ENCODE results near the gene KRTAP4-8. TPM values are rescaled to one million over a fixed set of nuclear protein-coding genes. Genes with fewer than 3 reads are reported as not detected.
"Not testable (repeated sequence)": the region's sequence is repeated elsewhere in the genome, so short reads cannot be mapped to it uniquely, and the experiment has no call there.

Gene KRTAP4-8
- polyA plus RNA-seq, 1 donor (not counting 4 experiments of a cell fraction or from before 2014, with no cell fraction given) = not detected

DNA sequence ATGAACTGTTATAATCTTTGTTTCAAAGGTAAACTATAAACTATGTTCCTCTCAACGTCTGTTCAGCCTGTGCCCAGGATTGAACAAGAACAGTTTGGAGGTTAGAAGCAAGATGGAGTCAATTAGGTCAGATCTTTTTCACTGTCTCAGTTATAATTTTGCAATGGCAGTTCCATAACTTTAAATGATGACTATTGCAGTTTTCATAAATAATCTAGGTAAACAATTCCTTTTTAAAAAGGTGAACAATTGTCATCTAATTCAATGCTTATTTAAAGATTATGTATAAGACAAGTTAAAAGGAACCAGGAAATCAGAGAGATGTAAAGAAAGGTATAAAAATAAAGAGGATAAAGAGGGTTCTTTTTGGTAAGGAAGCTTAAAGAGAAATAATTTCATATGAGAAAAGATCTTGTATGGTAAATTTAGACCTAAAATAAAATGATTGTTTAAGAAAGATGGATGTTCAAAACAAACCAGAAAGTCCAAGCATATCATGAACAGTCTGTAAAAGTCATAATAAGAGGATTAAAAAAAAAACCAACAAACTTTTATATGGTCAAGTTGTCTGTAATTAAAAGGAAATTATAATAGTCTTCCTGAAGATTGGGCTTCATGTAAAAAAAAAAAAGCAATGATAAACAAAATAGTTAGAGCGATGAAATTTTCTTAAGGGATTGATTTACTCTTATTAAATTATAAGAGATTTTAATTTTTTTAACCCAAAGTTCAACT is 13.4 kb upstream of the KRTAP4-8 start:
- no peak for FAIRE-seq
- H3K27me3 ChIP-seq (ENCODE audit: control insufficient read depth, extremely low read depth, insufficient read depth, low read length) = no peaks in the 10 kb centered on the region
- H3K4me1 ChIP-seq (ENCODE audit: control insufficient read depth, extremely low read depth, insufficient read depth, low read length) = peaks cover 5% of the 10 kb centered on the region
- dilution Hi-C loops (cut with MboI; ENCODE audit: extremely low pct_ligation_motif_present, low sequenced_read_pairs) = no loop called here
- no peaks in the 10 kb centered on the region for H3K9me3 ChIP-seq (ENCODE audit: control insufficient read depth, low read depth, low read length)
- H3K4me2 ChIP-seq (ENCODE audit: control insufficient read depth, extremely low read depth, insufficient read depth, low read depth, low read length) = no peak overlapping the region
- no peaks in the 10 kb centered on the region for H3K36me3 ChIP-seq (ENCODE audit: control insufficient read depth in 2 of 2, extremely low read depth in 1 of 2, insufficient read depth in 2 of 2, low read length in 2 of 2)
- no peaks in the 10 kb centered on the region for H4K20me1 ChIP-seq (ENCODE audit: control insufficient read depth, extremely low read depth, insufficient read depth, low read length)
- no peak overlapping the region for H3K4me3 ChIP-seq (ENCODE audit: control insufficient read depth in 2 of 3, extremely low read depth in 1 of 3, insufficient read depth in 2 of 3, low read depth in 1 of 3, low read length in 3 of 3)
- TF ChIP-seq, protein P1, sequence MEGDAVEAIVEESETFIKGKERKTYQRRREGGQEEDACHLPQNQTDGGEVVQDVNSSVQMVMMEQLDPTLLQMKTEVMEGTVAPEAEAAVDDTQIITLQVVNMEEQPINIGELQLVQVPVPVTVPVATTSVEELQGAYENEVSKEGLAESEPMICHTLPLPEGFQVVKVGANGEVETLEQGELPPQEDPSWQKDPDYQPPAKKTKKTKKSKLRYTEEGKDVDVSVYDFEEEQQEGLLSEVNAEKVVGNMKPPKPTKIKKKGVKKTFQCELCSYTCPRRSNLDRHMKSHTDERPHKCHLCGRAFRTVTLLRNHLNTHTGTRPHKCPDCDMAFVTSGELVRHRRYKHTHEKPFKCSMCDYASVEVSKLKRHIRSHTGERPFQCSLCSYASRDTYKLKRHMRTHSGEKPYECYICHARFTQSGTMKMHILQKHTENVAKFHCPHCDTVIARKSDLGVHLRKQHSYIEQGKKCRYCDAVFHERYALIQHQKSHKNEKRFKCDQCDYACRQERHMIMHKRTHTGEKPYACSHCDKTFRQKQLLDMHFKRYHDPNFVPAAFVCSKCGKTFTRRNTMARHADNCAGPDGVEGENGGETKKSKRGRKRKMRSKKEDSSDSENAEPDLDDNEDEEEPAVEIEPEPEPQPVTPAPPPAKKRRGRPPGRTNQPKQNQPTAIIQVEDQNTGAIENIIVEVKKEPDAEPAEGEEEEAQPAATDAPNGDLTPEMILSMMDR (optimal IDR thresholded peaks at IDR 0.05 in 1 of 3, IDR thresholded peaks at IDR 0.05 in 1 of 3, conservative IDR thresholded peaks at IDR 0.05 in 1 of 3; ENCODE audit: extremely low read depth in 1 of 3, insufficient read depth in 2 of 3, low read length in 3 of 3) = no peak
- TF ChIP-seq EZH2 (IDR thresholded peaks at IDR 0.05; ENCODE audit: low read length) = no peak
- no peak for DNase-seq (ENCODE audit: low read depth, low spot score)
- no peaks in the 10 kb centered on the region for H3K79me2 ChIP-seq (ENCODE audit: control insufficient read depth, insufficient read depth, low read length)
- H2AFZ ChIP-seq (ENCODE audit: control insufficient read depth, low read length) = no peak overlapping the region
- H3K9me1 ChIP-seq (ENCODE audit: control insufficient read depth, extremely low read depth, insufficient read depth, low read length) = no peaks in the 10 kb centered on the region
- H3K9ac ChIP-seq (ENCODE audit: control insufficient read depth, extremely low read depth, insufficient read depth, low read length) = no peak overlapping the region
- no peak overlapping the region for H3K27ac ChIP-seq (ENCODE audit: control insufficient read depth, insufficient read depth, low read length)

DNA sequence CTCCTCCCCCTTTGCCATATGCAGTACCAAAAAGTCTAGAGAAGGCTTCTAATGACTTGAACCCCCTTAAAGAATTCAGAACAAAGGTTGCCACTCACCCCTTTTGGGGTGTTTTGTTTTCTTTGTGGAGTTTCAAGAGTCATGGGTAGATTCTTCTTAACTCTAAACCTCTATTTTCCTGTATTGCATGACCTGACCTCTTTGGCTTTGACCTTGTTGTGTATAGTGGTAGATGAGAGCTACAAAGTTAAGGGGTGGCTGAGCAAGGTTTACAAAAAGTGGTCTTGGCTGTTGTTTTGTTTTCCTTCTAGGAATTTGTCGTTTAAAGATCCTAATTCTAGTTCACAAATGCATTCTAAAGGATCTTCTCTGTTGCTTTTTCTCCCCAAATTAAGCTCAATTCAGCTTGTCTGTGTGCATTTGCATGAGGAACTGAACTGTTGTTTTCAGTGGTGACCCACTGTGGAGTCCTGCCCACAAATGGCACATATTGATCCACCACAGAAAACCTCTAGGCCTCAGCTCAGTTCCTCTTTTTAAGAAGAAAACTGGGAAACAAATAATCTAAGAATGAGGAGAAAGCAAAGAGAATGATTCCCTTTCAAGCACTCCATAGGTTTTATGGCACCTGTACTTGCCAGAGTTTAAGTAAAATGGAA is 10.9 kb upstream of the KRTAP4-8 start:
- H3K4me3 ChIP-seq (ENCODE audit: control insufficient read depth in 2 of 3, extremely low read depth in 1 of 3, insufficient read depth in 2 of 3, low read depth in 1 of 3, low read length in 3 of 3); H3K9me1 ChIP-seq (ENCODE audit: control insufficient read depth, extremely low read depth, insufficient read depth, low read length); H2AFZ ChIP-seq (ENCODE audit: control insufficient read depth, low read length); H3K79me2 ChIP-seq (ENCODE audit: control insufficient read depth, insufficient read depth, low read length); H3K9me3 ChIP-seq (ENCODE audit: control insufficient read depth, low read depth, low read length); H3K27ac ChIP-seq (ENCODE audit: control insufficient read depth, insufficient read depth, low read length); dilution Hi-C loops (cut with MboI; ENCODE audit: extremely low pct_ligation_motif_present, low sequenced_read_pairs); H3K9ac ChIP-seq (ENCODE audit: control insufficient read depth, extremely low read depth, insufficient read depth, low read length); H3K36me3 ChIP-seq (ENCODE audit: control insufficient read depth in 2 of 2, extremely low read depth in 1 of 2, insufficient read depth in 2 of 2, low read length in 2 of 2); DNase-seq (ENCODE audit: low read depth, low spot score); H3K4me2 ChIP-seq (ENCODE audit: control insufficient read depth, extremely low read depth, insufficient read depth, low read depth, low read length); FAIRE-seq; H3K27me3 ChIP-seq (ENCODE audit: control insufficient read depth, extremely low read depth, insufficient read depth, low read length); H4K20me1 ChIP-seq (ENCODE audit: control insufficient read depth, extremely low read depth, insufficient read depth, low read length): not testable (repeated sequence)
- H3K4me1 ChIP-seq (ENCODE audit: control insufficient read depth, extremely low read depth, insufficient read depth, low read length) = peaks cover 10% of the 10 kb centered on the region

Data from keratinocyte (primary cell).